ENCODE results near the gene ITPR1.
"Not testable (repeated sequence)": the region's sequence is repeated elsewhere in the genome, so short reads cannot be mapped to it uniquely, and the experiment has no call there.

Gene ITPR1

GRCh38 chr3:4756057-4756775 lies 263.1 kb downstream of the ITPR1 start:
- Histone ChIP-seq H3K4me1 (no peaks in the 10 kb centered on the region), H3K27me3 (ENCODE audit: low read depth) (no peaks in the 10 kb centered on the region), H3K36me3 (replicated peaks) (no peaks in the 10 kb centered on the region), H3K4me3 (no peak overlapping the region), H3K9me3 (no peaks in the 10 kb centered on the region)
- DNase-seq (ENCODE audit: low spot score in 2 of 2), result no peak
- in situ Hi-C loops (cut with MboI; ENCODE audit: low sequenced_read_pairs), result no loop called here

DNA sequence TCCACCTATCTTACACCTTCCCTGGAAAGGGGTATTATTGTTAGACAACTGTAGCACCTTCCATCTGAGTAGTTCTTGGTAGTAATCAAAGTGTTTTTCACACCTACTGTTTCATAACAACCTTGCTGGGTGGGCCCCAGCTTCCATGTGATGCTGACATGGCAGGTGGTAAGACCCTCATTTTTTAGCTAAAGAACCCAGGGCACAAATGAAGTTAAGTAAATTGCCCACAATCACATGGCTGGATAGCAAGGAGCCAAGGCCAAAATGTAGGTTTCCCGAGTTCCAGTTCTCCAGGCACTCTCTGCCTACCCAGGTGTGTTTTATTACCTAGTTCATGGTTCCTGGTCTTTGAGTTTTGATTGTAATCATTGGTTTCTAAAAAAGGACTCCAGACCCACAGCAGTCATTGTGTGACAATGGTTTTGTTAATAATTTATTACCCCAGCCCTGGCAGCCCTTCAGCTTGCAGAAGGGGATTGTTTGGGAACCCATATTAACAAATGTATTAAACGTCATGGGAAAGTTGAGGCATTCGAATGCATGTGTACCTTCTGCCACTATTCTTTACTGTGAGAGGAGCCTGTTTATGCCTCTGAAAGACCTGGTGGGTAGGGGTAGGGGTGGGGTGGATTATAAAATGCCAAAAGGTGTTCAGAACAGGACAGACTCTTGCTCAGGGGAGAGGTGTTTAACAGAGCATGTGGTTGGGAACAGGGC lies 263.9 kb downstream of the ITPR1 start:
- Histone ChIP-seq H3K4me1 (no peaks in the 10 kb centered on the region), H3K27me3 (ENCODE audit: low read depth) (no peaks in the 10 kb centered on the region), H3K9me3 (no peaks in the 10 kb centered on the region), H3K4me3 (no peak overlapping the region), H3K36me3 (replicated peaks) (no peaks in the 10 kb centered on the region)
- in situ Hi-C loops (cut with MboI; ENCODE audit: low sequenced_read_pairs), result no loop called here
- no peak for DNase-seq (ENCODE audit: low spot score in 2 of 2)

GRCh38 chr3:4757575-4758248 lies 264.6 kb downstream of the ITPR1 start:
- H3K36me3 ChIP-seq (replicated peaks), result no peaks in the 10 kb centered on the region
- H3K4me1 ChIP-seq, result no peaks in the 10 kb centered on the region
- H3K9me3 ChIP-seq, result no peaks in the 10 kb centered on the region
- H3K27me3 ChIP-seq (ENCODE audit: low read depth), result no peaks in the 10 kb centered on the region
- no peak overlapping the region for H3K4me3 ChIP-seq
- DNase-seq (ENCODE audit: low spot score in 2 of 2), result no peak
- in situ Hi-C loops (cut with MboI; ENCODE audit: low sequenced_read_pairs), result no loop called here

DNA sequence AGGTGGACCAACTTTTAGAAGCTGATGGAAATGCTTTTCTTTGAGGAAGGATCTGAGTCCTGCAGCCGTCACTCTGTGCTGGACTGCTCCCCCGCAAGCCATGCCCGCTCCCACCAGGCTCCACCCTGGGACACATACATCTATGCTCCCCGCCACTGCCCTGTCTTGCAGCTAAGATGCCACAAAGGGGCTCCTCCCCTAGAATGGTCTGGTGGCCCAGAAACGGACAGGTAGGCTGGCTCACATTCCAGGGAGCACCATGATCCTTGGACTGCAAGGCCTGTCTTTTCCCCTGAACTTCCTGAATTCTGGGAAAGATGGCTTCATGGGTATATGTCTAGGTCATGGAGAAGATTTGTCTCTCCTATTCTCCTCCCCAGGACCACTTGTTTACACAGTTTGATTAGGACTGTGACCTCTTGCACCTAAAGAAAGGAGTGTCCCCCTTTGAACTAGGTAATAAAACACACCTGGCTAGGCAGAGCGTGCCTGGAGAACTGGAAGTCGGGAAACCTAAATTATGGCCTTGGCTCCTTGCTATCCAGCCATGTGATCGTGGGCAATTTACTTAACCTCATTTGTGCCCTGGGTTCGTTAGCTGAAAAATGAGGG lies 265.2 kb downstream of the ITPR1 start:
- no peaks in the 10 kb centered on the region for H3K4me1 ChIP-seq
- no peak for DNase-seq (ENCODE audit: low spot score in 2 of 2)
- in situ Hi-C loops (cut with MboI; ENCODE audit: low sequenced_read_pairs), result no loop called here
- H3K27me3 ChIP-seq (ENCODE audit: low read depth), result no peaks in the 10 kb centered on the region
- no peaks in the 10 kb centered on the region for H3K9me3 ChIP-seq
- H3K4me3 ChIP-seq, result no peak overlapping the region
- no peaks in the 10 kb centered on the region for H3K36me3 ChIP-seq (replicated peaks)

GRCh38 chr3:4758957-4759656 lies 266.0 kb downstream of the ITPR1 start:
- in situ Hi-C loops (cut with MboI; ENCODE audit: low sequenced_read_pairs), result no loop called here
- Histone ChIP-seq H3K4me1 (no peaks in the 10 kb centered on the region), H3K4me3 (no peak overlapping the region), H3K36me3 (replicated peaks) (no peaks in the 10 kb centered on the region), H3K9me3 (no peaks in the 10 kb centered on the region), H3K27me3 (ENCODE audit: low read depth) (no peaks in the 10 kb centered on the region)
- no peak for DNase-seq (ENCODE audit: low spot score in 2 of 2)

DNA sequence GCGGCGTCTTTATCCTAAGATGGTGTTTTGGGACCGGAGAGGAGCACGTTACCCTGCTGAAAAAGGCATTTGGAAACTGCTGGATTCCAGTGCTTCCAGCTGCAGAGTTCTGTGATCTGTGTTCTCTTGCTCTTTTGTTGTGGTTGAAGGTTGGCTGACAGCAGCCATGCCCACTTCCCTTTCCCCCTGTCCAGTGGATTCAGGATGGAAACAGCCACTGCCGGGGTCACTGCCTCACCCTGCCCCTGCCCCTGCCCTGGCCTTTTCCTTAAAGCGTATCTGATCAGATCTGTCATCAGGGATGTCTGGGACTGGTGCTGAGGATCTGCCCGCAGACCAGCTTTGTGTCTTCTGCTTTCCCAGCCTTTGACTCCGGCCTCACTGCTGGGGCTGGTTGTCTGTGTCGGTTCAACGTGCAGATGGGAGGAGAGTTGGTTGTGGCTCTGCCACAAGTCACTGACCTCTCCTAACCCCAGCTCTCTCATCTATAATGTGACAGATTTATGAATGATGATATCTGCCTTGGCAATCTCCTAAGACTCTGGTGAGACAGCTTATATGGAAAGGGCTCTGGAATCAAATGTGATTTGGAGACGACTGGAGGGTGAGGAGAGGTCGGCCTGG lies 266.7 kb downstream of the ITPR1 start:
- Histone ChIP-seq H3K27me3 (ENCODE audit: low read depth) (no peaks in the 10 kb centered on the region), H3K4me1 (no peaks in the 10 kb centered on the region), H3K36me3 (replicated peaks) (no peaks in the 10 kb centered on the region), H3K9me3 (no peaks in the 10 kb centered on the region), H3K4me3 (no peak overlapping the region)
- in situ Hi-C loops (cut with MboI; ENCODE audit: low sequenced_read_pairs), result no loop called here
- no peak for DNase-seq (ENCODE audit: low spot score in 2 of 2)

- no peaks in the 10 kb centered on the region for H3K4me1 ChIP-seq
- H3K4me3 ChIP-seq, result no peak overlapping the region
- no peaks in the 10 kb centered on the region; the same call in 1 of the 2 replicates for H3K9me3 ChIP-seq
- H3K36me3 ChIP-seq (replicated peaks), result no peaks in the 10 kb centered on the region
- H3K27me3 ChIP-seq (ENCODE audit: low read depth), result no peaks in the 10 kb centered on the region
- in situ Hi-C loops (cut with MboI; ENCODE audit: low sequenced_read_pairs), result no loop called here
- no peak for DNase-seq (ENCODE audit: low spot score in 2 of 2)
These were observed 268.6 kb downstream of the ITPR1 start for GRCh38 chr3:4761759-4762158.

GRCh38 chr3:4762481-4763230 lies 269.5 kb downstream of the ITPR1 start:
- H3K27me3 ChIP-seq (ENCODE audit: low read depth); H3K4me1 ChIP-seq; H3K36me3 ChIP-seq (replicated peaks); in situ Hi-C loops (cut with MboI; ENCODE audit: low sequenced_read_pairs); H3K4me3 ChIP-seq; H3K9me3 ChIP-seq; DNase-seq (ENCODE audit: low spot score in 2 of 2): not testable (repeated sequence)

- Histone ChIP-seq H3K4me1 (no peaks in the 10 kb centered on the region), H3K9me3 (no peaks in the 10 kb centered on the region; the same call in 1 of the 2 replicates), H3K36me3 (replicated peaks) (no peaks in the 10 kb centered on the region), H3K4me3 (no peak overlapping the region), H3K27me3 (ENCODE audit: low read depth) (no peaks in the 10 kb centered on the region)
- in situ Hi-C loops (cut with MboI; ENCODE audit: low sequenced_read_pairs), result no loop called here
- DNase-seq (ENCODE audit: low spot score in 2 of 2), result no peak
These were observed 270.6 kb downstream of the ITPR1 start for GRCh38 chr3:4763604-4764247.

DNA sequence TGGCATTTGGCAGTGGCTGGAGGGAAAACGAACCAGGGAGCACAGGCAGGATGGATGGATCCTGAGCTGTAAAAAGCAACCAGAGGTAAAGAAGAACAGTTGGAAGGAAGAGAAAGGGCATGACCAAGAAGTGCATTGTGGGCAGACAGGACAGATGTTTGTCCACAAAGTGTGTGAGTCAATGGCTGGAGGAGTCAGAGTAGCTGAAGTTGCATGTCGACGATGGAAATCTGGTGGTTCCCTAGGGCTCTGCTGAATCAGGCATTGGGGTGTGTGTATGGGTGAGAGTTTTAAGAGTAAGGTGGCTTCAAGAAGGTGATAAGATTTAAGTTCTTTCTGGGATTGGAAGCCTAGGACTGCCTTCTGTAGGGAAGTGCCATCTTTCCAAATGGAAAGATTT lies 272.1 kb downstream of the ITPR1 start:
- Histone ChIP-seq H3K36me3 (replicated peaks) (no peaks in the 10 kb centered on the region), H3K4me3 (no peak overlapping the region), H3K9me3 (no peaks in the 10 kb centered on the region; the same call in 1 of the 2 replicates), H3K27me3 (ENCODE audit: low read depth) (no peaks in the 10 kb centered on the region), H3K4me1 (no peaks in the 10 kb centered on the region)
- DNase-seq (ENCODE audit: low spot score in 2 of 2), result no peak
- in situ Hi-C loops (cut with MboI; ENCODE audit: low sequenced_read_pairs), result no loop called here

GRCh38 chr3:4766263-4766662 lies 273.1 kb downstream of the ITPR1 start:
- DNase-seq (ENCODE audit: low spot score in 2 of 2), result no peak
- in situ Hi-C loops (cut with MboI; ENCODE audit: low sequenced_read_pairs), result no loop called here
- H3K4me1 ChIP-seq, result no peaks in the 10 kb centered on the region
- H3K4me3 ChIP-seq, result no peak overlapping the region
- H3K9me3 ChIP-seq, result no peaks in the 10 kb centered on the region; the same call in 1 of the 2 replicates
- H3K36me3 ChIP-seq (replicated peaks), result no peaks in the 10 kb centered on the region
- H3K27me3 ChIP-seq (ENCODE audit: low read depth), result no peaks in the 10 kb centered on the region

DNA sequence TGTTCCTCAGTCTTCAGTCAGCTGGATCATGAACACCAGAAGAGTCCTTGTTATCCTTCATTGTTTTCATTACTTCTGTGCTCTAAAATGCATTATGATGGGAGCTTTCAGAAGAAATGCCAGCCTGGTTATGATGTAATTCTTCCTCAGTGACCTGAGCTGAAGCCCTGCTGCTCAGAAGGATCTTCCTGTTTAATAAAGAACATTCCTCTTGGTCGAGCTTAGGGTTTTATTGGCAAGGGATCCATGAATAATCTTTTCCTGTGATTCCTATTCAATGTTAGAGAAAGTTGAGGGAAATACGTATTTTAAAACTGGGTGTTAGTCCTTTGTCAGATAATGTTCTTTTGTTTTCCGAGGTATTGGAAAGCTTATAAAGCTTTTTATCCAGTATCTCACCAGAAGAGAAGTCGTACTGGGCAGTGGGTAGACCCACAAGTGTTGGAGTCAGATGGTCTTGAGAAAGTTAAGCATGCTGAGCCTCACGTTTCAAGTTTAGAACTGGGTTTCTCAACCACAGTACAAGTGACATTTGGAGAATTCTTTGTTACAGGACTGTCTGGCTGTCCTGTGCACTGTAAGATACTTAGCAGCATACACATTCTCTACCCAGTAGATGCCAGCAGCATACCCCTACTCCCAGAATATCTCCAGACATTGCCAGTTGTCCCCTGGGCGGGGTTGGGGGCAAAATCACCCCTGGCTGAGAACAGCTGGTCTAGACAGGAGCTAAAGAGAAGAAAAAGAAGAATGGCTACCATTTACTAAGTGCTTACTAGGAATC lies 273.8 kb downstream of the ITPR1 start:
- in situ Hi-C loops (cut with MboI; ENCODE audit: low sequenced_read_pairs), result no loop called here
- Histone ChIP-seq H3K9me3 (no peaks in the 10 kb centered on the region; the same call in 1 of the 2 replicates), H3K4me1 (no peaks in the 10 kb centered on the region), H3K36me3 (replicated peaks) (no peaks in the 10 kb centered on the region), H3K27me3 (ENCODE audit: low read depth) (no peaks in the 10 kb centered on the region), H3K4me3 (no peak overlapping the region)
- no peak for DNase-seq (ENCODE audit: low spot score in 2 of 2)
